Ovary (tissue), 3 donors: ENCODE measurements around the gene APBA2.

Experiments
- CTCF ChIP-seq, 3 donors: fragments of 450-650 bp in 2 of 3; fragments of 200-600 bp in 1 of 3; IDR thresholded peaks; one replicate each; pipeline versions ENCODE4 v1.5.1 to v1.8.0; 2016 to 2022; ENCODE audit warnings: antibody characterized with exemption in 3 of 3, mild to moderate bottlenecking in 1 of 3
- EP300 ChIP-seq: sonication (generic); formaldehyde crosslinking; IDR thresholded peaks from one replicate; pipeline ENCODE4 v1.6.1; 2017; ENCODE audit warnings: antibody characterized with exemption
- POLR2A ChIP-seq: fragments of 450-650 bp; IDR thresholded peaks from one replicate; pipeline ENCODE4 v1.6.1; 2017; ENCODE audit warnings: antibody characterized with exemption, mild to moderate bottlenecking, moderate library complexity
- donor health status: DM: no; HTN: no; CAD: no.

GRCh38 chr15:29099131-29099880, 213.5 kb downstream of the APBA2 start:
- no peak for TF ChIP-seq POLR2A
- TF ChIP-seq CTCF (IDR thresholded peaks at IDR 0.05) = no peak
- no peak for TF ChIP-seq EP300
